Urinary bladder (tissue), 4 donors: ENCODE data around the gene KCNAB1. TPM values are rescaled to one million over a fixed set of nuclear protein-coding genes. Genes with fewer than 3 reads are reported as not detected.

Source experiments
- DNase-seq: peaks from one replicate; pipeline ENCODE4 v3.0.0-alpha.2; 2015; ENCODE audit errors: extremely low spot score
- H3K27ac ChIP-seq: one replicate; pipeline ENCODE4 v1.5.1; 2013; ENCODE audit warnings: low read depth, mild to moderate bottlenecking, moderate library complexity
- H3K36me3 ChIP-seq: one replicate; pipeline ENCODE4 v1.6.1; 2013; ENCODE audit warnings: mild to moderate bottlenecking, moderate library complexity; ENCODE audit not compliant: insufficient read depth
- H3K4me1 ChIP-seq: one replicate; pipeline ENCODE4 v1.6.1; 2013; ENCODE audit warnings: mild to moderate bottlenecking, moderate library complexity; ENCODE audit not compliant: insufficient read depth
- H3K4me3 ChIP-seq: one replicate; pipeline ENCODE4 v1.5.1; 2013; ENCODE audit warnings: low read depth, low read length
- WGBS: extraction: QIAGEN DNeasy Blood & Tissue Kit; methylation state at CpG from one replicate; pipeline ENCODE4 v1.1.7; 2013; 5-methylcytosine and 5-hydroxymethylcytosine counted together
- polyA plus RNA-seq: library from polyadenylated mRNA; stranded (reverse); fragments of 200-250 nt; gene quantifications from one replicate; pipeline ENCODE4 v1.2.3, GENCODE V29; 2013
- total RNA-seq: library from RNA; depleted of rRNA; stranded (reverse); fragments of >200 nt; gene quantifications from one replicate; pipeline ENCODE4 v1.2.3, GENCODE V29; 2014
- donor health status: healthy with polysubstance abuse.
- donor health status: healthy.

KCNAB1 gene
- total and polyA plus RNA-seq, 2 donors: 3.7 to 4.9 TPM

GRCh38 chr3:156543043-156543555 lies 422.7 kb downstream of the KCNAB1 start:
- Histone ChIP-seq H3K27ac (no peak overlapping the region), H3K4me1 (no peaks in the 10 kb centered on the region), H3K4me3 (no peak overlapping the region), H3K36me3 (peaks cover 4% of the 10 kb centered on the region)
- WGBS: 86% methylated on average over 2 of the region's 2 CpGs
- DNase-seq: no peak

- DNase-seq: no peak
- Histone ChIP-seq H3K36me3 (peaks cover 2% of the 10 kb centered on the region), H3K4me3 (no peak overlapping the region), H3K27ac (no peak overlapping the region), H3K4me1 (no peaks in the 10 kb centered on the region)
- 48% methylated on average over 2 of the region's 2 CpGs for WGBS
Measured at GRCh38 chr3:156547637-156548036, 427.3 kb downstream of the KCNAB1 start.

GRCh38 chr3:156548041-156548687 lies 427.8 kb downstream of the KCNAB1 start:
- H3K36me3 ChIP-seq: peaks cover 2% of the 10 kb centered on the region
- no peak for DNase-seq
- H3K27ac ChIP-seq: no peak overlapping the region
- no peak overlapping the region for H3K4me3 ChIP-seq
- H3K4me1 ChIP-seq: no peaks in the 10 kb centered on the region
- 79% methylated on average over 4 of the region's 4 CpGs for WGBS

- Histone ChIP-seq H3K4me1 (no peaks in the 10 kb centered on the region), H3K36me3 (peaks cover 2% of the 10 kb centered on the region), H3K27ac (no peak overlapping the region)
Measured at GRCh38 chr3:156548902-156549301, 428.5 kb downstream of the KCNAB1 start.

GRCh38 chr3:156551261-156551660 lies 430.9 kb downstream of the KCNAB1 start:
- Histone ChIP-seq H3K27ac (no peak overlapping the region), H3K4me3 (no peak overlapping the region), H3K36me3 (no peaks in the 10 kb centered on the region), H3K4me1 (no peaks in the 10 kb centered on the region)
- 59% methylated on average over 4 of the region's 4 CpGs for WGBS
- no peak for DNase-seq

More at GRCh38 chr3:156548902-156549301, 428.5 kb downstream of the KCNAB1 start:
- WGBS: 81% methylated on average over 6 of the region's 6 CpGs
- H3K4me3 ChIP-seq: no peak overlapping the region
- DNase-seq: no peak

GRCh38 chr3:156551746-156552145 lies 431.4 kb downstream of the KCNAB1 start:
- Histone ChIP-seq H3K4me3 (no peak overlapping the region), H3K27ac (no peak overlapping the region), H3K4me1 (no peaks in the 10 kb centered on the region), H3K36me3 (no peaks in the 10 kb centered on the region)
- 58% methylated on average over 4 of the region's 4 CpGs for WGBS
- DNase-seq: no peak

GRCh38 chr3:156552973-156553372 lies 432.6 kb downstream of the KCNAB1 start:
- Histone ChIP-seq H3K4me1 (no peaks in the 10 kb centered on the region), H3K4me3 (no peak overlapping the region), H3K27ac (no peak overlapping the region), H3K36me3 (no peaks in the 10 kb centered on the region)
- no peak for DNase-seq
- 74% methylated on average over 2 of the region's 2 CpGs for WGBS

- H3K27ac ChIP-seq: no peak overlapping the region
- H3K36me3 ChIP-seq: no peaks in the 10 kb centered on the region
- H3K4me3 ChIP-seq: peak overlapping the region; percentile 75
- DNase-seq: no peak
- H3K4me1 ChIP-seq: no peaks in the 10 kb centered on the region
- WGBS: 27% methylated on average over 11 of the region's 11 CpGs
Measured at GRCh38 chr3:156553705-156554356, 433.5 kb downstream of the KCNAB1 start.

- WGBS: under 1% methylated on average over 11 of the region's 11 CpGs
- Histone ChIP-seq H3K4me3 (peak overlapping the region; percentile 75), H3K36me3 (no peaks in the 10 kb centered on the region), H3K4me1 (no peaks in the 10 kb centered on the region), H3K27ac (peak overlapping the region; percentile 88)
- DNase-seq: no peak
Measured at GRCh38 chr3:156554515-156554841, 434.1 kb downstream of the KCNAB1 start.

- WGBS: 5% methylated on average over 60 of the region's 60 CpGs
- Histone ChIP-seq H3K4me3 (peak within 1 kb of the TSS; percentile 75), H3K4me1 (no peaks in the 10 kb centered on the region), H3K27ac (peak within 1 kb of the TSS; percentile 88), H3K36me3 (no peaks in the 10 kb centered on the region)
- peak; percentile 97 for DNase-seq
Measured at GRCh38 chr3:156554842-156555687, 434.7 kb downstream of the KCNAB1 start, which contains the start of gene SSR3. SSR3 (minus strand) TSS chr3:156555117; CDS start chr3:156555089, 28 bp downstream.

- no peaks in the 10 kb centered on the region for H3K4me1 ChIP-seq
- no peak overlapping the region for H3K4me3 ChIP-seq
- H3K27ac ChIP-seq: no peak overlapping the region
- no peak for DNase-seq
- no peaks in the 10 kb centered on the region for H3K36me3 ChIP-seq
Measured at GRCh38 chr3:156558389-156558788, 438.0 kb downstream of the KCNAB1 start.

GRCh38 chr3:156559321-156559720 lies 438.9 kb downstream of the KCNAB1 start:
- no peaks in the 10 kb centered on the region for H3K36me3 ChIP-seq
- 30% methylated on average over 1 of the region's 1 CpG for WGBS
- no peaks in the 10 kb centered on the region for H3K4me1 ChIP-seq

GRCh38 chr3:156561533-156561932 lies 441.2 kb downstream of the KCNAB1 start:
- no peak for DNase-seq
- WGBS: 78% methylated on average over 2 of the region's 2 CpGs
- Histone ChIP-seq H3K4me1 (no peaks in the 10 kb centered on the region), H3K36me3 (no peaks in the 10 kb centered on the region), H3K4me3 (no peak overlapping the region), H3K27ac (no peak overlapping the region)

More at GRCh38 chr3:156559321-156559720, 438.9 kb downstream of the KCNAB1 start:
- Histone ChIP-seq H3K27ac (no peak overlapping the region), H3K4me3 (no peak overlapping the region)
- no peak for DNase-seq
